ENCODE data around the gene EMC10. TPM values are rescaled to one million over a fixed set of nuclear protein-coding genes. Genes with fewer than 3 reads are reported as not detected.
"Not testable (repeated sequence)": the region's sequence is repeated elsewhere in the genome, so short reads cannot be mapped to it uniquely, and the experiment has no call there.

The EMC10 gene
- total RNA-seq, 2 experiments from 2014 or later: 80.0 to 80.3 TPM

DNA sequence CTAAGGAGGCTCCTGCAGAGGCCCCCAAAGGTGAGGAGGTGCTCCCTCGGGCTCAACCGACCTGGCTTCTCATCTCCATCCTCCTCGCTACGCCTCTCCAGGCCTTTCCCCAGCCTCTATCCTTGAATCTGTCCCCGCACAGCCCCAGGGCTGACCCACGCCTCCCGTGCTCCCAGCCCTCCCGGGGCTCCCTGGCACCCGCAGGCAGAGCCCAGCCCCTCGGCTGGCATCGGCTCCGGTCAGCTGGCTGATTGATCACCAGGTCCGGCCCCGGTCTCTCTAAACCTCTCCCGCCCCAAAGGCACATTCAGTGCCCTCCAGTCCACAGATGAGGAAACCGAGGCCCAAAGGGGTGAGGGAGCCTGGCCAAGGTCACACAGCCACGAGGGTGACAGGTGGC lies 41.1 kb upstream of the EMC10 start:
- H3K36me3 Mint-ChIP-seq (ENCODE audit: low read depth): no peaks in the 10 kb centered on the region
- peak overlapping the region; percentile 34 for H3K4me3 Mint-ChIP-seq
- TF ChIP-seq, protein P1, sequence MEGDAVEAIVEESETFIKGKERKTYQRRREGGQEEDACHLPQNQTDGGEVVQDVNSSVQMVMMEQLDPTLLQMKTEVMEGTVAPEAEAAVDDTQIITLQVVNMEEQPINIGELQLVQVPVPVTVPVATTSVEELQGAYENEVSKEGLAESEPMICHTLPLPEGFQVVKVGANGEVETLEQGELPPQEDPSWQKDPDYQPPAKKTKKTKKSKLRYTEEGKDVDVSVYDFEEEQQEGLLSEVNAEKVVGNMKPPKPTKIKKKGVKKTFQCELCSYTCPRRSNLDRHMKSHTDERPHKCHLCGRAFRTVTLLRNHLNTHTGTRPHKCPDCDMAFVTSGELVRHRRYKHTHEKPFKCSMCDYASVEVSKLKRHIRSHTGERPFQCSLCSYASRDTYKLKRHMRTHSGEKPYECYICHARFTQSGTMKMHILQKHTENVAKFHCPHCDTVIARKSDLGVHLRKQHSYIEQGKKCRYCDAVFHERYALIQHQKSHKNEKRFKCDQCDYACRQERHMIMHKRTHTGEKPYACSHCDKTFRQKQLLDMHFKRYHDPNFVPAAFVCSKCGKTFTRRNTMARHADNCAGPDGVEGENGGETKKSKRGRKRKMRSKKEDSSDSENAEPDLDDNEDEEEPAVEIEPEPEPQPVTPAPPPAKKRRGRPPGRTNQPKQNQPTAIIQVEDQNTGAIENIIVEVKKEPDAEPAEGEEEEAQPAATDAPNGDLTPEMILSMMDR (IDR thresholded peaks at IDR 0.05): no peak
- Histone ChIP-seq H3K27me3 (ENCODE audit: control insufficient read depth in 1 of 2, insufficient read depth in 2 of 2, low read length in 2 of 2) (peaks cover 6 to 9% of the 10 kb centered on the region in 2 experiments), H3K9me3 (ENCODE audit: control insufficient read depth in 1 of 2, insufficient read depth in 1 of 2, low read length in 2 of 2) (peaks cover 0 to 4% of the 10 kb centered on the region in 2 experiments), H3K36me3 (ENCODE audit: insufficient read depth, low read length) (no peaks in the 10 kb centered on the region), H3K27ac (ENCODE audit: low read depth in 1 of 2, low read length in 2 of 2) (no peak overlapping the region), H3K4me1 (ENCODE audit: insufficient read depth, low read length) (peaks cover 15% of the 10 kb centered on the region), H3K4me3 (ENCODE audit: low read length) (no peak overlapping the region)
- peak in 1 of 14 experiments; percentile 11 for DNase-seq
- H3K4me1 Mint-ChIP-seq (ENCODE audit: low read depth): peaks cover 13% of the 10 kb centered on the region
- ChIA-PET CTCF (no interaction called here), POLR2A (no interaction called here)
- ATAC-seq (ENCODE audit: poor library complexity): no peak
- H3K9me3 Mint-ChIP-seq: no peaks in the 10 kb centered on the region
- intact Hi-C loops (cut with DNase I, micrococcal nuclease): no loop called here
- H3K27ac Mint-ChIP-seq: no peak overlapping the region
- H3K27me3 Mint-ChIP-seq: peaks cover 22% of the 10 kb centered on the region

DNA sequence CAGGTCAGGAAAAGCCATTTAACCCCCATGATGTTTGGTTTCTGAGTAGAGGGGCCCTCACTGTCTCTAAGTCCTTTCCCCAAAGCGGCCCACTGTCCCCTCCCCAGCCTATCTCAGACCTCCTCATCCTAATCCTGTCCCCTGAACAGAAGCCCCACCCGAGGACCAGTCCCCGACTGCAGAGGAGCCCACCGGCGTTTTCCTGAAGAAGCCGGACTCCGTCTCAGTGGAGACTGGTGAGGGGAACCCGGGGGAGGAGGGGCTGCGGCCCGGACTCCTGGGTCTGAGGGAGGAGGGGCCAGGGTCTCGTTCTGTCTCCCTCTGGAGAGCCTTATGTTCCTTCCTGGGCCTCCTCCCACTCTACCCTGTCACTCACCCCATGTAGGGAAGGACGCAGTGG lies 40.7 kb upstream of the EMC10 start:
- peaks cover 22% of the 10 kb centered on the region for H3K27me3 Mint-ChIP-seq
- H3K36me3 Mint-ChIP-seq (ENCODE audit: low read depth): no peaks in the 10 kb centered on the region
- H3K4me3 ChIP-seq (ENCODE audit: low read length): no peak overlapping the region
- H3K27me3 ChIP-seq (ENCODE audit: control insufficient read depth in 1 of 2, insufficient read depth in 2 of 2, low read length in 2 of 2): peaks cover 6 to 9% of the 10 kb centered on the region in 2 experiments
- intact Hi-C loops (cut with DNase I, micrococcal nuclease): no loop called here
- POLR2A ChIA-PET: interaction anchor here (0.6 kb wide), 1 partner anchor 20 kb away, joined by 3 read pairs; no protein-coding TSS in a partner anchor
- peaks cover 12% of the 10 kb centered on the region for H3K4me1 Mint-ChIP-seq (ENCODE audit: low read depth)
- TF ChIP-seq, protein P1 (IDR thresholded peaks at IDR 0.05): no peak
- H3K9me3 ChIP-seq (ENCODE audit: control insufficient read depth in 1 of 2, insufficient read depth in 1 of 2, low read length in 2 of 2): peaks cover 0 to 4% of the 10 kb centered on the region in 2 experiments
- H3K9me3 Mint-ChIP-seq: no peaks in the 10 kb centered on the region
- no peaks in the 10 kb centered on the region for H3K36me3 ChIP-seq (ENCODE audit: insufficient read depth, low read length)
- CTCF ChIA-PET: no interaction called here
- peaks cover 15% of the 10 kb centered on the region for H3K4me1 ChIP-seq (ENCODE audit: insufficient read depth, low read length)
- peak overlapping the region; percentile 34 for H3K4me3 Mint-ChIP-seq
- ATAC-seq (ENCODE audit: poor library complexity) (no peak), DNase-seq (no peak)
- no peak overlapping the region for H3K27ac Mint-ChIP-seq
- no peak overlapping the region for H3K27ac ChIP-seq (ENCODE audit: low read depth in 1 of 2, low read length in 2 of 2)

DNA sequence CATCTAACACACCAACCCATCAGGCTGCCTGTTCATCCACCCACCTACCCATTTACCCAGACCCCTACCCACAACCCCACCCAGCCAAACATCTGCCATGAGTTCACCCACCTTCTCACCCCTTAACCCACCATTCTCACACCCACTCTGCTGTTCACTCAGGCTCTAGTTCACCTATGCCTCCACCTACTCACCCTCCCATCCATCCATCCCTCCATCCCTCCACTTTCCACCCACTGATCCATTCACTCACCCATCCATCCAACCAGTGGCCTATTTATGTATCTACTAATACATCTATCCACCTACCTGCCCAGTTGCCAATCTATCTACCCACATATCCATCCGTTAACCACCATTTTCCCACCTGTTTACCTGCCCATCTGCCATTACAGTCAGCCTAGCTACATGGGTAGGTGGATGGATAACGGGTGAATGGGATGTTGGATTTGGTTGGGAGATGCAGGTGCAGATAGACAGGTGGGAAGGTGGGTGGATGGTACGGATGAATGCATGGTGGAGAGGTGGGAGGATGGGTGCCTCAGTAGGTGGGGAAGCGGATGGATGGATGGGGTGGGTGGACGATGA lies 38.4 kb upstream of the EMC10 start:
- no peaks in the 10 kb centered on the region for H3K4me1 Mint-ChIP-seq (ENCODE audit: low read depth)
- TF ChIP-seq, protein P1 (IDR thresholded peaks at IDR 0.05): no peak
- H3K9me3 Mint-ChIP-seq: no peaks in the 10 kb centered on the region
- H3K27ac Mint-ChIP-seq: no peak overlapping the region
- H3K4me3 Mint-ChIP-seq: no peak overlapping the region
- Histone ChIP-seq H3K27ac (ENCODE audit: low read depth in 1 of 2, low read length in 2 of 2) (no peak overlapping the region), H3K27me3 (ENCODE audit: control insufficient read depth in 1 of 2, insufficient read depth in 2 of 2, low read length in 2 of 2) (peaks cover 0 to 2% of the 10 kb centered on the region in 2 experiments), H3K4me1 (ENCODE audit: insufficient read depth, low read length) (no peaks in the 10 kb centered on the region), H3K4me3 (ENCODE audit: low read length) (no peak overlapping the region), H3K9me3 (ENCODE audit: control insufficient read depth in 1 of 2, insufficient read depth in 1 of 2, low read length in 2 of 2) (no peaks in the 10 kb centered on the region), H3K36me3 (ENCODE audit: insufficient read depth, low read length) (no peaks in the 10 kb centered on the region)
- POLR2A ChIA-PET: no interaction called here
- ATAC-seq (ENCODE audit: poor library complexity) (no peak), DNase-seq (no peak)
- no peaks in the 10 kb centered on the region for H3K36me3 Mint-ChIP-seq (ENCODE audit: low read depth)
- peaks cover 9% of the 10 kb centered on the region for H3K27me3 Mint-ChIP-seq
- CTCF ChIA-PET: no interaction called here
- intact Hi-C loops (cut with DNase I, micrococcal nuclease): no loop called here

DNA sequence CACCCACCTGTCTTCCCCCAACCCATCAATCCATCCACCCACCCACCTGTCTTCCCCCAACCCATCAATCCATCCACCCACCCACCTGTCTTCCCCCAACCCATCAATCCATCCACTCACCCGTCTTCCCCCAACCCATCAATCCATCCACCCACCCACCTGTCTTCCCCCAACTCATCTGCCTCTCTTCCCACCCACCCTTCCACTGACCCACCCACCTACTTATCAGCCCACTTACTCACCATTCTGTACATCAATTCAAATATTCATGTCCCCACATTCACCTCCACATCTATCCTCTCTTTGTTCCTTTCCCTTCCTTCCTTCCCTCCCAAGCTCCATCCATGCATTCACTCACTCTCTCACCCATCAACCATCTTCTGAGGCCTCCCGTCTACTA lies 37.2 kb upstream of the EMC10 start:
- H3K4me3 Mint-ChIP-seq; H3K36me3 ChIP-seq (ENCODE audit: insufficient read depth, low read length); H3K27me3 ChIP-seq (ENCODE audit: control insufficient read depth in 1 of 2, insufficient read depth in 2 of 2, low read length in 2 of 2); H3K9me3 ChIP-seq (ENCODE audit: control insufficient read depth in 1 of 2, insufficient read depth in 1 of 2, low read length in 2 of 2); H3K27ac ChIP-seq (ENCODE audit: low read depth in 1 of 2, low read length in 2 of 2); intact Hi-C loops (cut with DNase I, micrococcal nuclease); H3K9me3 Mint-ChIP-seq; H3K36me3 Mint-ChIP-seq (ENCODE audit: low read depth); H3K4me1 Mint-ChIP-seq (ENCODE audit: low read depth); H3K27me3 Mint-ChIP-seq; POLR2A ChIA-PET; CTCF ChIA-PET; H3K27ac Mint-ChIP-seq; ATAC-seq (ENCODE audit: poor library complexity); H3K4me1 ChIP-seq (ENCODE audit: insufficient read depth, low read length); DNase-seq; H3K4me3 ChIP-seq (ENCODE audit: low read length): not testable (repeated sequence)
